GM21576 (cell line): ENCODE results near the gene FOXQ1.

Source experiments
- ATAC-seq: cut with Tn5 transposase; IDR thresholded peaks from one replicate; pipeline ENCODE4 v1.9.1; 2021; ENCODE audit warnings: mild to moderate bottlenecking, moderate library complexity; ENCODE audit not compliant: unreplicated experiment

Gene FOXQ1, protein sequence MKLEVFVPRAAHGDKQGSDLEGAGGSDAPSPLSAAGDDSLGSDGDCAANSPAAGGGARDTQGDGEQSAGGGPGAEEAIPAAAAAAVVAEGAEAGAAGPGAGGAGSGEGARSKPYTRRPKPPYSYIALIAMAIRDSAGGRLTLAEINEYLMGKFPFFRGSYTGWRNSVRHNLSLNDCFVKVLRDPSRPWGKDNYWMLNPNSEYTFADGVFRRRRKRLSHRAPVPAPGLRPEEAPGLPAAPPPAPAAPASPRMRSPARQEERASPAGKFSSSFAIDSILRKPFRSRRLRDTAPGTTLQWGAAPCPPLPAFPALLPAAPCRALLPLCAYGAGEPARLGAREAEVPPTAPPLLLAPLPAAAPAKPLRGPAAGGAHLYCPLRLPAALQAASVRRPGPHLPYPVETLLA

DNA sequence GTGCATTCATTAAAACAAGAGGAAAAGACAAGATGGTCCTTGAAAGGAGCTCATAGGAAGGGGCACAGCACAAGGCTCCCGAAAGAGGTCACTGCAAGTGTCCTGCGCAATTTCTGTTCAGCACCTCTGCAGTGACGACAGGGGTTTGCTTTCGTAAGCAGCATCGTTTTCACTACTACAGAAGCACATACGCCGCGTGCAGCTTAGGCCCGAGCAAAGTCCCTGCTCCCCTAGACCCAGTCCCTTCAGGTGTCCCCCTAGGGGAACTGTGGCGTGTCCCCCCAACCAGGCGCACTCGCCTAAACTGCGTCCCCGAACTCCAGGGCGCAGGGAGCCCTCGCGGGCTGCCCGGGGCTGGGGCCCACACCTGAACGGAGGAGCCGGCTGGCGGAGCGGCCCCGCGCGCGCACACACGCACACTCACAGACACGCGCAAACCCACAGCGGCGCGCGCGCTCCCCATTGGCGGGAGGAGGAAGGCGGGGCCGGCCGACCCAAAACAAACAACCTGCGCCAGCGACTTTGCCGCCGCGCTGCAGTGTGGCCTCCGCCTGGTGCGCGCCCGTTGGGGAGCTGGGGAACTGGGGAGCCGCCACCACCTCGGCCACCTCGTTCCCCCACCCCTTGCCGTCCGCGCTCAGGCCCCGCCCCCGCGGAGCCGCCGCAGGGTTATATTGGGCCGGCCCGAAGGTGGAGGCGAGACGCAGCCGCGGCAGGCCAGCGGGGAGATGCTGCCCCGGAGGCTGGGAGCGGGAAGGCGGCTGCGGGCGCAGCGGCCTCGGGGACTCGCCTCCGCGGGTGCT, at the start of gene FOXQ1:
Gene FOXQ1, plus strand, starts transcription at position 699 of the 803 bp plus-strand sequence. CDS start 607 bp downstream, outside the sequence.
- ATAC-seq: no peak

DNA sequence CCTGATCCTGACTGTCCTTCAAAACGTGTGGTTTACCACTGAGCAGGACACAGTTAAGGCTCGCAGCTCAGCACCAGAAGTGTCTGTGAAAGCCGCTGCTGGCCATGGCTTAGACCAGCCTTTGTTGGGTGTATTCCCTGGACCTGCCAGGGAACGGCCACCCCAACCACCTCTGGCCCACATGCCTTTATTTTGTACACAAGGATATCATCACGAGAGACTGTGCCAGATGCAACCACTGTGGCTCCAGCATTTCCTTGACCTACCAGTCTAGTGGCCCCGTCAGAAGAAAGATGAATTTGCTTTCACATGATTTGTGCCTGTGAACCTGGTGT, 49.2 kb upstream of the FOXQ1 start:
- no peak for ATAC-seq

DNA sequence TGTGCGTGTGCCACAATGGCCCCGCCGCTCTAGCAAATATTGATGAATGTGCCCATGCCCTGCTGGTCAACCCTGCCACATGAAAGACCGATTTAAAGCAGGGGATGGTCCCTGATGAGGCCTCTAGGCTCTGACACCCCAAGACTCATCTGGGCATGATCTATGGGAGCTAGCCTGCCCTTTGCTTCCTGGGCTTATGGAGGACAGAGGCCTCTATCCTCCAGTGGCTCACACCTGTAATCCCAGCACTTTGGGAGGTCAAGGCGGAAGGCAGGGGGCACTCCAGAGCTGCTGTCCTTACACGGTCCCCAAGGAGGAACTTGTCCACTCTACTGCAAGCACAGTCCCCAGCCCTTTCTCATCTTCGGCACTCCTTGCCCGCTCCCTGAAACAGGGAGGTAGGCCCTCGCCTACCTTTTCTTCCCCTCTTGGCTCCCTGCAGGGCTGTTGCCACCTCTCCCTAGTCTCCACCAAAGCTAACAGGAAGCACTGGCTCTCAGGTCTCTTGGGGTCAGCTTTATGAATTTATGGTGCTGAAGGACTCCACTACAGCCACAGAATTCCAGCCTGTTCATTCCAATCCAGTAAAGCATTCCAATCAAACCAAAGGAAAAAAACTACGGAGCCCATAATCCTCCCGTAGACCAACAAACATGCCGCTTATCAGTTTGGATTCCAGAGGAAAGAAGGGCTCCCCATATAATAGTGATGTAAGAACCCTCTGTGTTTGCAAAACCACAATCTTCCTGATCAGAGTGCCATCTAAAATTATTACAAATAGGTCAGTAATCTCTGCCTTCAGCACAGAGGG, 48.7 kb upstream of the FOXQ1 start:
- ATAC-seq: no peak

DNA sequence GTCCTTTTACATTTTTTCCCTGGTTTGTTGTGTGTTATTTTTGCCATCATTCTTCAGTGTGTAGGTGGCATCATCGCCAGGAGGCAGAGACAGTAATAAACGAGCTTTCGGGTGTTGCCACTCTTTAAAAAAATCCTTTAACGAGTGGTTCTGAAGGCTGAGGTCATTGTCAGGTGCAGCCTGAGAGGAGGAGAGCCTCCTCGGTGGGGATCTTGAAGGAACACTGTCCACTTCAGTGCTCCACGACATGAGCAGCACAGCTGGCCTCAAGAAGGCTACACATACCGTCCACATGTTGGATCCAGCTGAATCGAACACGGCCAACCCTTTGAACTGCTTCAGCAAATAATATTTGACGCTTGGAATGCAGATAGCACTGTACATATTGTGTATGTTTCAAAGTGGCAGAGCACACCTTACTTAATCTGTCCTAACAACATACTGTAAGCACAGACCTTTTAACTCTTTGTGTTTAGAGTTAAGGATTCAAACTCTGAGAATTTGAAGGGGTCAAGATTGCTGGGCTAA, 48.0 kb upstream of the FOXQ1 start:
- no peak for ATAC-seq

DNA sequence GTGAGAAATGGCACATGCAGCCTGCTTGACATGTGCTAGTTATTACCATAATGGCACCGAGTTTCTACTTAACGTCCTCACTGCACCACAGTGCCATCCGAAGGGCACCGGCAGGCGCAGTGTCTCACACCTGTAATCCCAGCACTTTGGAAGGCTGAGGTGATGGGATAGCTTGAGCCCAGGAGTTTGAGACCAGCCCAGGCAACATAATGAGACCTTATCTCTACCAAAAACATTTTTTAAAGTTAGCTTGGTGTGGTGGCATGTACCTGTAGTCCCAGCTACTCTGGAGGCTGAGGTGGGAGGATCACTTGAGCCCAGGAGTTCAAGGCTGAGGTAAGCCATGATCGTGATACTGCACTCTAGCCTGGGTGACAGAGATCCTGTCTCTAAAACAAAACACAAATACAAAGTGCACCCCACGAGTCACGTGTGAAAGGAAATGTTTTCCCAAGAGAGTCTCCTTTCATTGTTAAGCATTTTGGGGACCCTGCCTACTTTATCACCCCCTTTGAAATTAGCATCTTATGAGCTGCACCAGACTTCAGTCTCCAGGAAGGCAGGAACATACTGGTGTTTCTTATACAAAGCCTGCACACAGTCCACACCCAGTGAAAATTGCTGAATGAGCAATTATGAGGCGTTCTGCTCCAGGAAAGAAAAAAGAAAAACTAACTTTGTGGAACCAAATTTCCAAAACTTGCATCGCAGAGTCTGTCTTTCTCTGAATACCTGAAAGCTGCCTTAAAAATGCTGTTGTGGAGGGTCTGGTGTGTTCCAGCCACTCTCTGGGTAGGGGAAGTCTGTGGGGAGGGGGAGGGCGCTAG, 47.1 kb upstream of the FOXQ1 start:
- ATAC-seq: no peak

DNA sequence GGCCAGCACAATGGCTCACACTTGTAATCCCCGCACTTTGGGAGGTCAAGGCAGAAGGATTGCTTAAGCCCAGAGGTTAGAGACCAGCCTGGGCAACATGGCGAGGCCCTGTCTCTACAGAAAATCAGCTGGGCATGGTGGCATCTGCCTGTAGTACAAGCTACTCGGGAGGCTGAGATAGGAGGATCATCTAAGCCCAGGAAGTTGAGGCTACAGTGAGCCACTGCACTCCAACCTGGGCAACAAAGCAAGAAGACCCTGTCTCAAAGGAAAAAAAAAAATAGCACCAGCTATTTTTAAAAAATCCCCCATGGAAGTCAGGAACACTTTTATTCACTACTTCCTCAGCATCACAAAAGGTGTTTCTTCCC, 45.2 kb upstream of the FOXQ1 start:
- no peak for ATAC-seq

DNA sequence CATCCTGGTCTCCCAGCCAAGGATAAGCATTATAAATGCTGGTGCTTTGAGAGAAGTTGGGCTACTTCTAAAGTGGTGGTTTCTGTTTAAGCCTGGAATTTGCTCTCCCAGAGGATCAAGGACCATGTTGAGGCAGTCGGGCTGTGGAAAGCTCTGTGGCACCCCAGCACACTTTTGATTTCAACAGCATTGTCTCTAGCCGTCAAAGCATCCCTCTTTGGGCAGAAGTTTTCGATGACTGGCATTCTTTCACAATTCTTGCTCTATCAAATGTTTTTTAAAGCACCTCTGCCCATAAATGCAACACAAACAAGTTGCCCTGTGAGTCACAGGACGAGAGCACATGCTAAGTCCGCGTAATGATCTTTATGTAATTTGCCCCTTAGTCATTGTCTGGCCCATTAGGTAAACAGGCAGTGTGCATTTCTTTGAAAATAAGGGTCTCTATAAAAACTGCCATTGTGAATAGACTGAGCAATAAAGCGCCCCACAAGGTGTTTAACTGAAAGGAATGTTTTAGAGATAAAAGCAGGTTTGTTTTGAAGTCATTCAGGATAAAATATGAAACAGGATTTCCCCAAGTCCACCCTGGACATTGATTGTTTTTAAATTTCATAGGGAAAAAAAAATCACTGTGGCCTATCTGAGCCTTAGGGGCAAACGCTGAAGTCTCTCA, 44.7 kb upstream of the FOXQ1 start:
- ATAC-seq: no peak

DNA sequence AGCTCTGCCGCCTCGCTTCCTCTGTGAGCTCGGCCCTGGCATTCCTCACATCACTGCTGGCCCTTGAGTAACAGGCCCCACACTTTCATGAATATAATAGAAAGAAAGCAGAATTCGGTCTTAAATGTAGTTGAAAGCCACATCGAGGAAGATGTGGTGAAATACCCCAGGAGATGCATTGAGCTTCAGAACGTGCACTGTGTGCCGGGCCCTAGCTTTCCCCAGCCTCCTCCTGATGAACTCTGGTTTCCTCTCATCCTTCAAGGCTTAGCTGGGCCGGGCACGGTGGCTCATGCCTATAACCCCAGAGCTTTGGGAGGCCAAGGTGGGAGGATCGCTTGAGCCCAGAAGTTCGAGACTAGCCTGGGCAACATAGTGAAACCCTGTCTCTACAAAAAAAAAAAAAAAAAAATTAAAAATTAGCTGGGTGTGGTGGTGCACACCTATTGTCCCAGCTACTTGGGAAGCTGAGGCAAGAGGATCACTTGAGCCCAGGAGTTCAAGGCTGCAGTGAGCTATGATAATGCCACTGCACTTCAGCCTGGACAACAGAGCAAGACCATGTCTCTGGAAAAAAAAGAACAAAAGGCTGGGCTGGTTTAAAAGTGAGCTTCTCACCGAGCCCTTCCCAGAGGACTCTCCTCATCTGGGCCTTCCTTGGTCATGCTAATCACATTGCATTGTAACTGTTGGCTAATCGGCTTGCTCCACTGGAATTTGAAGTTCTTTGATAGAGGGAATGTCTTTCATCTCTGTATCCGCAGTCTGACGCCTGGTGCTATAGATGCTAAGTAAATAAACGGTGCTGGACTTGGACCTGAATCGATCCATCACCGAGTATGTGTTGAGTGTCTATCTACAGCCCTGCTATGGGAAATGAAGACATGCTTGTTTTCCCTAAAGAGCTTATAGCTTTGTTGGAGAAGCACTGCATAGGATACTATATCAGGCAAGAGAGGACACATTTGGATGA, 43.8 kb upstream of the FOXQ1 start:
- ATAC-seq: no peak

DNA sequence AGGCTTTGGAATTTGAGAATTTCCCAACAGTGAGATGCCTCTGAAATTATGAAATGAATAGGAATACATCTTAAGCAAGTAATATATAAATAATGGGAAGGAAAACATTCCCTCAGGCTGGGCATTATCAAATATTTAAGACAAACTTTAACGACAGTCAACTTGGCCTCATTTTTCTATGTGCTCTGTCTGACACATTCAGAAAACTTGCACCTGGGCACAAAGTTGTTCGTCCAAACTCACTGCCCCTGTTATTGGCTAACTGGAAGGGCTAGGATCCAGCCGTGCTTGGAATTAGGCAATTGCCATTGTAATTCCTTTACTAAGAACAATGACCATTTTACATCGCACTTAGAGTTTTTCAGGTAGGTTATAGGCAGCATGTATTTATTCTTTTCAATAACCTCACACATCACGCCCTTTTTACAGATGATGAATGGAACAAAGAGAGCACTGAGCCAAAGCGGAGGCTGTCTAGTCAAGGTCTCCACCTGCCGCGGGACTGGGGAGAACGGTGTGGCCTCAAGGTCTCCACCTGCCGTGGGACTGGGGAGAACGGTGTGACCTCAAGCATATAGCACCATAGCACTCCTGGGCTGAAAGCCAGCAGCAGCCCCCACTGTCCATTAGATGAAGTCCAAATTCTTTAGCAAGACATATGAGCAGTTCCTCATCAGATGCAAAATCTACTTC, 40.7 kb upstream of the FOXQ1 start:
- no peak for ATAC-seq

DNA sequence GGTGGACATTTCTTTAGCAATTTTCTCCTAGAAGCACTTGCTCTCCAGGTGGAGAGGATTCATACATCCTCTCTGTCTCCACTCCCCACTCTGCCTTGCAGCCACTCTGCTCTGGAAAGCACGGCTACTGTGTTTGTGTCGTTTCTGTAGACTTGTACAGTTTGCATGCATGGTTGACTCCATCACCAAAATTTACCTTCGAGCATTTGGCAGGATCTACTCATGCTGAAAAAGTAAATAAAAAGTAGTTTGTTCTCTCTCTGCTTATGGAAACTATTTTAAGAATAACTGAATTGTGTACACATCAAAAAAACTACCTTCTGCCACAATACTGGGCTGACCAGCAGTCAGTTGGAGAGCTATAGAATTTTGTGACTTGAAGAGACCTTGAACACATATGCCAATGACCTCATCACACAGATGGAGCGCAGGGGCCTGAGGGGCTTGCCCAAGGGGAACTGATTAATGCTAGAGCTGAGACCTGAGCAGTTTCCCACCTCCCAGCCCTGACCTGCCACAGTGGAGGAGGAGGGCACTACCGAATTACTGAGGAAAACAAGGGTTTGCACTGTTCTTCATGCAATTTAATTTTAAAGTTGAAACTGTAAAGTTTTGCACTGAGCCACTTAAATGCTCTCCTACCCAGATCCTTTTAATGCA, 33.7 kb upstream of the FOXQ1 start:
- no peak for ATAC-seq

DNA sequence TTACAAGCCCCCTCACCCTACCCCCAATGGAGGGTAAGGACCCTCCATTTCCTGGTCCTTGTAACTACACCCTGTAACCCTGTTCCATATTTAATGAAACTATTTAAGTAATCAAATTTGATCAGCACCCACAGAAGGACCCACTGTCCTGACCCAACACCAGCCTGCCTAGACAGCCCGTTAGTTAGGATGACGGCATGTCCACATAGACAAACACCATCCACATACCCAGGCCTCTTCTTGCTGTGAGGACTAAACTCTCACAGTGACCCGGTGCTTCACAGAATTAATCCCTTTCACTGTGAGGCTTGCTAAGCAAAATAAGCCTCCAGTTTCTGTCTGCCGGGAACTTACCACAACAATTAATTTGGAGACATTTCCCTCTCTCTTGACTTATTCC, 32.8 kb upstream of the FOXQ1 start:
- ATAC-seq: no peak

DNA sequence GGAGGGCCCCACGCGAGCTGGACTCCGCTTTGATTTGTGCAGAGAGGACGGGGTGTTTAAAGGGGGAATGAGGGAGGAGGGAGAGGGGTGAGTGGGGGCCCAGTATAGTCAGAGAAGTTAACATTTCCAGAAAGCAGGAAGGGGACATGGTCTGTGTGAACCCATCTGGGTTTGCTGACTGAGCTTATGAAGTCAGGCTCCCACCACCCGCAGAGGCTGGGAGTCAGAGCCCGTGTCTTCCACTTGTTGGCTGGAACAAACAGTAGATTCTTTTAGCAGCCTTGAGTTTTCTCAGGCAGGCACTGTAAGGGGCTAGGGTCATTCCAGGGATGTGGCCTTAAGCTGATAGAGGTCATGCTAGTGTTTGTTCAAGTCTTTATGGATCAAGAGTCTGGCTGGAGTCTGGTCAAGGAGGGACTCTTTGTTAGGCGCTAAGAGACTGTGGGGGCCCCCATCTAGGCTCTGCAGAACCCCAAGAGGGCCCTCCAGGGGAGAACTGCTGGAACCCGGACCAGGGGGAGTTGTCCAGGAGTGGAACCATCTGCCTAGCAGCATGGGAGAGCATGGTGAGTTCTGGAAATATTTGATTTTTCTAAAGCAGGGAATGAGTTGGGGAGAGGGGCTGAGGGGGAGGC, 31.1 kb upstream of the FOXQ1 start:
- ATAC-seq: no peak

DNA sequence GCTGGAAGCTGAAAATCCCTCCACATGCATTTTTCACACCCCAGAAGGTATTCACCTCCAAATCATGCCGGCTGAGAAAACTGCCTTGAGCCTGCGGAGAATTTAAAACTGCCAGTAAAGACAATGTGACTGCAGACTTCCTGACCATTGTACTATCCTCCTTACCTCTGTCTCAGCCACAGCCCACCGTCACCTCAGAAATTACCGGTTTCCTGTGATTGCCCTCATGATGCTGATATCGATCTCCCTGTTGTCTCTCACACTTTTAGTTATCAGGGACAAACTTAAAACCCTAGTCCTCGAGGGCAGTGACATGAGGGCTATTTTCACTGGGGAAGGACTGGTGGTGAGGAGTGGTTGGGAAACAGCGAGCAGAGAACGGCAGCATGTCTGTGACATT, 30.2 kb upstream of the FOXQ1 start:
- no peak for ATAC-seq

DNA sequence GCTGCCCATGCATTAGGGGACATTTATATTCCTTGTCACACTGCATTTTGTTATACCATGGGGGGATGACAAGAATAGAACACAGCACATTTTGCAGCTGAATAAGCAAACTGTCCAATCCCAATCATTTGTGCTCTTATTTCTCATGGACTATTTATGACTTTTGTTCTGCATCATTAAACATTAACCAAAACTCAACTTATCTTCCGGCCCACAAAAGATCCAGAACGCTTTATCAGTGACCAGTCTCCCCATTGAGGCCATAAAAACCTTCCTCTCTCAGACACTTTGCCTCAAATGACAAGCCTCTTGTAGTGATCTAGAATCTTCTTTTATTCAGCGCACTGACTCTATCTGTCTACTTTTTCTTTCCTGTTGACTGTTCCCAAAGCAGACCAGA, 28.4 kb upstream of the FOXQ1 start:
- no peak for ATAC-seq

DNA sequence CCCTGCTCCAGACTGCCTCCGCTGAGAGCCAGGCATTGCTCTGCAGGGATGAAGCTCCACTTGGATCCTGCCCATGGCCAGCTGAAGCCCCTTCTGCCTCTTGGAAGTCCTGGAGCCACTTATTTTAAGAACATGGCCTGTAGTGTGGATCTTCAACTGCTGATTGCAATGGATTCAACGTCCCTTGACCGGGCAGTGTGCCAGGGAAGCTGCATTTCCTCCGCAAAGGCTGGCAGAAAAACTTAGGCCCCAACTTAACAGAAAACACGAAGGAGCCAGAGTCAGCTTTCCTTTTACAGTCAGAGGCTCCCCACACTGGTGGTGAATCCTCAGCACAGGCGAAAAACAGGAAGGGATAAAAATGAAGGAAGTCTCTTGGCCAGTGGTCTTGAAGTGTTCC, 26.3 kb upstream of the FOXQ1 start:
- no peak for ATAC-seq

DNA sequence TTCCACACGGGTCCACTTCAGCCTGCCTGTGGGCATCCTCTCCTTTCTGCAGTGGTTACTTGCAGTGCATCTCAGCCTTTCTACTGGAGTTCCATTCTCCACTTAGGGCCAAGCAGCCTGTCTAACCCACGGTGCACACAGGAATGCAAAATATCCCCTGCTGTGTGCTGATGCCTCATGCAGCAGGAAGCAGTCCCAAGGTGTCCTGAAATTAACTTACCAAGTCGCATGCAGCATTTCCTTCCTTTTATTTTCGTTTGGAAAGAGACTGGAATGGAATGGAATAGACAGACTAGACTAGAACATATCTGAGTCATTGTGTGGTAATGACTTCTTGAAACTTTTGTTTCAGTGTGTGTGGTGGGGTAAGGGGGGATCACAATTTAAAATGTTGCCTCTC, 25.9 kb upstream of the FOXQ1 start:
- no peak for ATAC-seq

DNA sequence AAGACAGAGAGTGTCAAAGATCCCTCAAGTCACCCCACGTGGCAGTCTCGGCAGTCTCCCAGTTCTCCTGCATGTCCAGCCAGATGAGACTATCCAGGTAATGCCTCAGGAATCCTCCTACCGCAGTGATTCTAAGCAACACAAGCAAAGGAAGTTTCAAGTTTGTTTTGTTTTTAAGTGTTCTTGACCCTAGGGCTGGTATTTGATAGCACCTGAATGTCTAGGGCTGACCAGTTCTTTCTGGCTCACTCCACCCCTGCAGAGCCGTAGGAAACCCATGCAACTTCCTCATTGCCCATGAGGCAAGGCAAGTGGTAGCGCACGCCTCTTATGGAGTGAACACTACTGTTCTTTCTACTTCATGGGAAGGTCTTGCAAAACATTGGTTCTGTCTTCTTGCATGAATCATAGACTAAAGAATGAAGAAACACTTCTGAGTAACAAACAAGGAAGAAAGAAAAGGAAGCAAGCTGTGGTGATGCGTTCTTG, 24.8 kb upstream of the FOXQ1 start:
- ATAC-seq: no peak
